HTR-8/SVneo (cell line): ENCODE results near the gene RFTN1.

ENCODE experiments used
- DNase-seq: peaks from one replicate; pipeline ENCODE4 v3.0.0; 2011; ENCODE audit warnings: low spot score, mixed read lengths; ENCODE audit not compliant: insufficient read length
- FAIRE-seq: peaks from 2 replicates; lab custom pipeline; 2011; peaks lifted over from hg19 to GRCh38; lab: Jason Lieb, UNC

RFTN1 gene

DNA sequence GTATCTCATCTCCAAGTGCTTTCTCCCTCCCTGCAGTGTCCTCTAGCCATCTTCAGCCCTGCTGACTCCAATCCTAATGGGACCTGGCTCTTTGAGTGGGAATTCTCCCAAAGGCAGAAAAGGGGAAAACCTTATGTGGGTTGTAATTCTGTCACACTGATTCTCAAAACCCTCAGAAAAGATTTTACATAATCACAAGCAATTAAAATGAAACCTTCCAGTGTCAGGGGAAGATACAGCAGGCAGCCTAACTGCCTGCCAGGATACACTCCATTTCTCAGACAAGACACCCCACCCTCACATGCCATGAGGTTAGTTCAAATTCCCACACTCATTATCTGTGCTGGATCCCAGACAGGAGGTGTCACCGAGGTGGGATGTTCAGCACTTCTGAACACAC, 121.4 kb downstream of the RFTN1 start:
- DNase-seq (no peak), FAIRE-seq (no peak)

- DNase-seq (no peak), FAIRE-seq (no peak)
Measured at GRCh38 chr3:16390581-16390980, 122.9 kb downstream of the RFTN1 start.

DNA sequence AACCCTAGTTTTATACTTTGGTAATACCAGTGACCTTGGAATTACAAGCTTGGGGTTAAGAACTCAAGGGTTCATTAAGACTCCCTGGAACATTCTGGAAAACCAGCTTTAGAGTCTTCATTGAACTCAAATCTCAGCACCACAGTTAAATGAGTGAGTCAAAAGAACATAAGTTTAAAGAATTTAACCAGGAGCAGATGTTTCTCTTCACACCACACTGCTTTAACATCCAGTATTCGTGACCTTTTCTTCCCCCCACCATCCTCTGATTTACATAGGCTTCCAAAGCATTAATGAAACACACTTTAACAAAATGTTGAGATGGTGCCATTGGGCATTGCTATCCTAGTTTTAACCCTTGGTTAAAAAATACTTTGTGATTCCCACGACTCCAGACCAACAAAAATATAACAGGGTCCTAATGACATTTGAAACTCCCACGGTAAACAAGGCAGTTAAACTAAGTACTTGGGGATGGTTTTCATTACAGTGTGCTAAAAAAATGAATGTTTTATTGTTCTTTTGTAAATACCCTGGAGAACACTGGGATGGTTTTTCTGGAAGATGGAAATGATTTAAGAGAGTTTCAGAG, 124.6 kb downstream of the RFTN1 start:
- DNase-seq (no peak), FAIRE-seq (no peak)

- DNase-seq (no peak), FAIRE-seq (no peak)
Measured at GRCh38 chr3:16386561-16386960, 126.9 kb downstream of the RFTN1 start.

- DNase-seq (no peak), FAIRE-seq (no peak)
Measured at GRCh38 chr3:16385151-16385550, 128.3 kb downstream of the RFTN1 start.

DNA sequence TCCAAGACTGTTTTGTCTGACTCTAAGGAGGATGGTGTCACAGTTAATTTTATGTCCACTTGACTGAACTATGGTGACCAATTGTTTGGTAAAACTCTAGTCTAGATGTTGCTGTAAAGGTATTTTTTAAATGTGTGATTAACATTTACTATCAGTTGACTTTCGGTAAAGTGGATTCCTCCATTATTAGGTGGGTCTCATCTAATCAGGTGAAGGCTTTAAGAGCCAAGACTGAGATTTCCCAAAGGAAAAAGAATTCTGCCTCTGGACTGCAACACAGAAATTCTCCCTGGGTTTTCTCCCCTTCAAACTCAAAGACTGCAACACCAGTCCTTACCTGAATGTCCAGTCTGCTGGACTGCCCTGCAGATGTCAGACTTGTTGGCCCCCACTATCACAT, 129.6 kb downstream of the RFTN1 start:
- no peak for FAIRE-seq
- DNase-seq = no peak

DNA sequence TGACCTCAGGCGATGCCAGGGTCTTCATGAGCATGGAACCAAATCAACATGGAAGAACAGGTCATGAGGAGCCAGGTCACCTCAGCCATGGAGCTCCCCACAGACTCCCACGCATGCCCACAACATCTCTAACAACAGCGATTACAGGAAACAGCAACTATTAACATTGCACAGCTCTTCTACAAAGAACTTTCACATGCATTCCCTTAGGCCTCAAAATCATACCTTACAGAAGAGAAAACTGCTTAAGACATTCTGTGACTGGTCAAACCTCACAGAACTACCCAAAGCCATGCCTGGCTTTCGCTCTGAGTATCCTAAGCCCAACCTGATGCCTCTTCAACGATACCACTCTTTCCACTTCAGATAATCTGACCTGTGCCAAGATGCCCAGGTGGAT, 130.7 kb downstream of the RFTN1 start:
- FAIRE-seq (no peak), DNase-seq (no peak)

GRCh38 chr3:16381426-16381825, 132.1 kb downstream of the RFTN1 start:
- FAIRE-seq = no peak

DNA sequence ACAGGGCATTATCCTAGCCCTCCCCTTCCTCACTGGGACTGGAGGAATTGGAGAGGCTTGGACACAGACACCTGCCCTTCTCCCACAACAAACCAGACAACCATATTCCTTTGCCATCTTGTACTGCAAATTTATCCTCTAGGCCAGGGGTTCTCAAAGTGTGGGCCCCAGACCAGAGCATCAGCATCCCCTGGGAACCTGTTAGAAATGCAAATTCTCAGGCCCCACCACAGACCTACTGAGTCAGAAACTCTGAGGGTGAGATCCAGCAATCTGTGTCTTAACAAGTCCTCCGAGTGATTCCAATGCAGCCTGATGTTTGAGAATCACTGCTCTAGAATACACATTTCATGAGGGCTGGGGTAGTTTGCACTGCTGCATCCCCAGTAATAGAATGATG, 133.1 kb downstream of the RFTN1 start:
- DNase-seq = no peak
- FAIRE-seq = no peak

More at GRCh38 chr3:16381426-16381825, 132.1 kb downstream of the RFTN1 start:
- no peak for DNase-seq

DNA sequence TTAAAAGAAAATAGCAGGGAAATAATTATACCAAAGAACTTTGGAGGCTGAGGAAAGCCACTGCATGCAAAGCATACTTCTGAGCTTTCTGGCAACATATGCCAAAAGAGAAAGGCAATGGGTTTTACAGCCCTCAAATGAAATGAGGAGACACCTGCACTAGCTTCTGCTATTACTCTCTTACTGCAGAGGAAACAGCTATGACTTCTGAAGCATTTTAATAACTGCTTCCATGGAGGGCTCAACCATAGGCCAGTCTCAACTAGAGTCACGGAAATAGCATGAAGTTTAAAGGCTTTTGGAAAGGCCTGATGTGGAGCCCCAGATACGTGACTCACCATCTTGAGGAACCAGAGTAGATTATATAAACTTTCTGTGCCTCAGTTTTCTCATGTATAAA, 133.7 kb downstream of the RFTN1 start:
- FAIRE-seq (no peak), DNase-seq (no peak)

- FAIRE-seq = no peak
Measured at GRCh38 chr3:16378920-16379319, 134.6 kb downstream of the RFTN1 start.

DNA sequence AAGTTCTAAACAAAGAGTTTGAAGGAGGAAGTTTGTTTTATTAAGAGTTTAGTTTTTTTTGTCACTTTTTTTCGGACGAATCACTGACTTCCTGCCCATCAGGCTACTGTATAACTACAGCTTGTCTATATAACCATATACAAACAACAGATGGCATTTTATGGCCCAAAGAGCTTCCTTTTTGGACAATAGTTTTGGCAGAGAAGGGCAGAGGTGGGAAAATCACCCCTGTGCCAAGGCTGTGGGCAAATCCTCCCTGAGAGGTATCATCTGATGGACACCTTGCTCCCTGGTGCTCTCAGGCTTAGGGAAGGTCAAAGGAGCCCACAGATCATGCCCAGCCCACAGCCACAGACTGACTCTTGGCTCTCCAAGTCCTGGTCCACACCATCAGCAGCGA, 135.1 kb downstream of the RFTN1 start:
- no peak for DNase-seq
- FAIRE-seq = no peak

More at GRCh38 chr3:16378920-16379319, 134.6 kb downstream of the RFTN1 start:
- no peak for DNase-seq

DNA sequence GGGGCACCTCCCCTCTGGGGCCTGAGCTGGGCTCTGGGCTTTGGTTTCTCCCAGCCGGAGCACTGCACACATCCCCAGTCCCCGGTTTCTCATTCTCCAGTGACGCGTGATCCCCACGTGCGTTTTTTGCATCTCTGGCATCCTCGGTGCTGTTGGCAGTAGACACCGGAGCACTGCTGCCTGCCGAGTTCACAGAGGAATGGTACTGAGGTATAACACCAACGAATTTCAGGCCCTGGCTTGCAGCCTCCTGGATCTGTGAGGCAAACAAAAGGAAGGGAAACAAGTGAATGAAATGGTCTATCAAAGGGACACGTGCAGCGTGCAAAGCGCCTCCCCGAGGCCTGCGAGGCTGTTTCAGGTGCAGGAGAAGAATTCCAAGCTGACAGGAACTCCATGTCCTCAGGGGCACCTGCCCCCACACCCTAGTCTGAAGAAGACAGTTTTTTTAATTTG, 135.6 kb downstream of the RFTN1 start:
- FAIRE-seq = no peak
- DNase-seq = no peak

GRCh38 chr3:16377196-16377595, 136.3 kb downstream of the RFTN1 start:
- FAIRE-seq (no peak), DNase-seq (no peak)

DNA sequence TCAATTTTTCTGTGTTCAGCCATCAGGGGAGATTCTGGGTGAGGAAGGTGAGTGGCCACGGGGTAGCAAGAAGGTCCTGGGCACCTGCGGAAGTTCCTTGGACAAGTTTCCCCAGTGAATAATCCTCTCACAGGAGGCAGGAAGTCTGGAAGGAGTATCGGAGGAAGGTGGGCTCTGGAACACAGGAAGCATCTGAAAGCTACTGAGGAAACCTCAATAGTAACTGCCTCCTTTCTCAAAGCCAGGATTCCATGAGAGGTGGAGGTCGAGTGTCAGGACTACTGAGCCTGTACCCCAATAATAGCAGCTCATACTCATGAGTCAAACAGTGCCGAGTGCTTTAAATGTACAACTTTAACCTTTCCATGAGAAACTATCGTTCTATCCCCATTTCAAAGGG, 137.6 kb downstream of the RFTN1 start:
- DNase-seq (no peak), FAIRE-seq (no peak)

GRCh38 chr3:16374935-16375245, 138.6 kb downstream of the RFTN1 start:
- FAIRE-seq (no peak), DNase-seq (no peak)

- DNase-seq (no peak), FAIRE-seq (no peak)
Measured at GRCh38 chr3:16374047-16374934, 139.2 kb downstream of the RFTN1 start.

DNA sequence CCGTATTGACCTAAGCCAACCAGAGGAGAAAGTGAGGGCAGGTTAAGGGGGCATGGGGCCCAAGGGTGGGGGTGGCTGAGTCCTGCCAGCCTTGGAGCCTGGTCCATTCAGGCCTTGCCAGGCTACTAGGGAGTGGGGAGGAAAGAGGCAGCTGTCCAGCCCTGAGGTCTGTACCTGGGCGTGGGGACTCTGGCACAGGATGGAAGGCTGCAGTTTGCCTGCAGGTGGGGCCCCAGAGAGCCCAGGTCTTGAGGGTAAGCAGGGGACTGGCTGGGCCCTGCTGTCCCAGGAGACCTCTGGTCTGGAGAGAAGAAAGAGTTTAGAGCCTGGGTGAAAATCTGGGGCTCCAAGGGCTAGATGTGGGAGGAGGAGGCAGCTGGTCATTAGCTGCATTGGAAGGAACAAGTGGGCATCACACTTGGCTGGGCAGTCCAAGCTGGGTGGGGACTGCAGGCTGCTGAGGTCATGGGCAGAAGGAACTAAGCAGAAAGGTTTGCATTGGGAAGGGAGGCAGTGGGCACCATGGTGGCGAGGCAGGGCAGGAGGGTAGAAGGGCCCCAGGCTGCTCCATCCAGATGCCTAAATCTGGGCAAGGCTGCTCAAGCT, 140.1 kb downstream of the RFTN1 start:
- FAIRE-seq (no peak), DNase-seq (no peak)

DNA sequence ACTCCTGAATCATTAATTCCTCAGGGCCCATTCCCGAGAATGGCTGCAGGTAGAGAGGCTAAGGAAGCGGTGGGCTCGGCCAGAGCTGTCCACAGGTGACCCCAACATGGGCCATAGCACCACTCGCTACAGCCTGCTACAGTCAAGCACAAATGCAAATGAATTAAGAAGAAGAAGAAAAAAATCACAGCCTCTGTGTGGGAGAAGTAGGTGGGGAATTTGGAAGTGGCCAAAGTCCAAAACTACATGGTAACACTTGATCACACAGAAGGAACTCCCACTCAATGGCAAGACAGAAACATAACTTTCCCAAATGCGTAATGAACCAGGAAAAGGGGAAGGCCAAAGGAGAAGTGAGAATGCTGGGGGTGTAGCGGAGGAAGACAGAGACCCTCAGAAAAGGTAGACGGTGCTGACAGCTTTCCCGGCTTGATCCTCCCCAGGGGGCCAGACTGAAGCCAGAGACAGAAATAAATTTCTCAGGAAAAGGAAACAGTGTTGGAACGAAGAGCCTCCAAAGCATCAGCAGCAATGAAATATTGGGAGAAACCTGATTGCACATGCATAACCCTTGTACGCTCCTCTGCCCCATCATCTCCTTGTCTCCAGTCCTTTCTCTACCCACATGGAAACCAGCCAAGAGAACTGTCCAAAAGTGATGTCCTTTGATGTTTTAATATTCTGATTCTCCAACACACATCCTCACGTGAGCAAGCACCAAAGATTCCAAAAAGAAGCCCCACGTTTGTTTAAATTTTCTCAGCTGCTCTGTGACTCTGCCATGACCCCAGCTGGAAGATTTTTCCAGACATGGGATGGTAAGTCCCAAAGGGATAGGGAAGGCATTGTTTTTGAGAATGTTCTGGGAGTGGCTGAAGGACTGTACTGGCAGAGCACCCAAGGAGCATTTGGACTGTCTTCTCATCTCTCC, 140.9 kb downstream of the RFTN1 start:
- no peak for FAIRE-seq
- DNase-seq = no peak
